ENCODE results near the gene PIGO. TPM values are rescaled to one million over a fixed set of nuclear protein-coding genes. Genes with fewer than 3 reads are reported as not detected.

The PIGO gene
- total and polyA plus RNA-seq, 10 of the 15 experiments (the other 5 are each of a cell fraction or from before 2014, with no cell fraction given): 8.2 to 23.3 (median 18.4) TPM

GRCh38 chr9:35114113-35114839 is 17.9 kb upstream of the PIGO start:
- RAD21 ChIA-PET (ENCODE audit: unreplicated experiment): interaction anchor here (0.8 to 2.3 kb wide), 8 partner anchors 11 to 1263 kb away, joined by 3 to 8 read pairs (median 5); partner anchors contain the start of genes FANCG, PIGO and STOML2
- FAIRE-seq (no peak), DNase-seq (ENCODE audit: low read depth, low spot score) (no peak), ATAC-seq (peak; percentile 7)
- Histone ChIP-seq H2AFZ (ENCODE audit: control insufficient read depth, low read depth, low read length) (peak overlapping the region; percentile 84), H3K36me3 (ENCODE audit: control insufficient read depth in 2 of 2, insufficient read depth in 2 of 2, low read length in 1 of 2) (no peaks in the 10 kb centered on the region), H3K27ac (ENCODE audit: control insufficient read depth, insufficient read depth) (peak overlapping the region; percentile 84), H3K9me3 (replicated peaks; ENCODE audit: control insufficient read depth, insufficient read depth, low read length) (no peaks in the 10 kb centered on the region), H3K79me2 (ENCODE audit: control insufficient read depth, insufficient read depth, low read length) (peaks cover 3% of the 10 kb centered on the region), H4K20me1 (ENCODE audit: control insufficient read depth, insufficient read depth) (no peaks in the 10 kb centered on the region), H3K4me1 (ENCODE audit: control insufficient read depth, insufficient read depth, low read length) (peaks cover 30% of the 10 kb centered on the region), H3K4me2 (ENCODE audit: control insufficient read depth, insufficient read depth) (peak overlapping the region; percentile 100), H3K27me3 (replicated peaks in 1 of 2; ENCODE audit: control insufficient read depth in 2 of 2, insufficient read depth in 2 of 2, low read length in 1 of 2) (no peaks in the 10 kb centered on the region), H3K9ac (ENCODE audit: control insufficient read depth, insufficient read depth, low read length) (peak overlapping the region; percentile 71), H3K4me3 (peak overlapping the region; percentile 96)
- no peak for TF ChIP-seq FOS (IDR thresholded peaks at IDR 0.05; ENCODE audit: borderline replicate concordance, extremely low read depth, insufficient read length)
- TF ChIP-seq BMI1 (IDR thresholded peaks at IDR 0.05; ENCODE audit: borderline replicate concordance): peak; percentile 50; the same call in 1 of the 2 replicates
- 0 out of 4 replicates have a peak, but pooled peaks of 1 of the 2 experiments have one; percentile 3 for TF ChIP-seq IKZF2 (IDR thresholded peaks at IDR 0.05)
- TF ChIP-seq PKNOX1 (IDR thresholded peaks at IDR 0.05): 0 out of 2 replicates have a peak, but pooled peaks have one; percentile 17
- POLR2A ChIA-PET: interaction anchor here (0.7 to 3.2 kb wide), 9 partner anchors 11 to 617 kb away, joined by 3 to 27 read pairs (median 4); partner anchors contain the start of genes FANCG, PIGO, STOML2 and VCP
- SMC1A ChIA-PET (ENCODE audit: uncharacterized antibody, unreplicated experiment): interaction anchor here (1.1 to 2.2 kb wide), 6 partner anchors 11 to 129 kb away, joined by 3 to 5 read pairs (median 4); no protein-coding TSS in a partner anchor
- BruUV-seq (replicated peaks): no TSS peak
- in situ Hi-C loops (cut with MboI): no loop called here
- CTCF ChIA-PET: interaction anchor here (0.7 to 1.5 kb wide), 11 partner anchors 11 to 617 kb away, joined by 3 to 8 read pairs (median 4); partner anchors contain the start of genes ARHGEF39, PIGO, STOML2 and TLN1
- intact Hi-C loops (cut with micrococcal nuclease; ENCODE audit: unreplicated experiment): loop anchor here (2.0 to 10.0 kb wide), 5 partner anchors 17 to 701 kb away; partner anchors contain the start of genes CREB3, HINT2, PIGO and SPAG8
- WGBS (ENCODE audit: insufficient coverage, insufficient replicate concordance, low lambda C conversion rate, missing lambda C conversion rate): 21% methylated on average over 5 of the region's 5 CpGs
